Activated T-helper 1 cell treated with anti-CD3 and anti-CD28 coated beads, Interleukin-12 subunit alpha, Interleukin-12 subunit beta, Interleukin-2, Interleukin-4 antibody, amounts not matched to agents 30 ng/mL and 10 ng/mL and 1 ng/mL, durations not matched to agents 14 hours and 24 hours and 36 hours (primary cell): ENCODE data around the gene GLA. TPM values are rescaled to one million over a fixed set of nuclear protein-coding genes. Genes with fewer than 3 reads are reported as not detected.

Experiments used
- DNase-seq: peaks from one replicate; pipeline ENCODE4 v3.0.0; 2021; ENCODE audit warnings: low spot score
- H3K27ac Mint-ChIP-seq: one replicate; pipeline ENCODE4 v1.8.0; 2021; ENCODE audit warnings: mild to moderate bottlenecking, mixed read lengths
- H3K27me3 Mint-ChIP-seq: one replicate; pipeline ENCODE4 v1.8.0; 2022; ENCODE audit warnings: mild to moderate bottlenecking, moderate library complexity, mixed read lengths; ENCODE audit not compliant: insufficient read depth
- H3K36me3 Mint-ChIP-seq: one replicate; pipeline ENCODE4 v1.8.0; 2021; ENCODE audit warnings: low read depth, mixed read lengths
- H3K4me1 Mint-ChIP-seq: one replicate; pipeline ENCODE4 v1.8.0; 2021; ENCODE audit warnings: low read depth, mixed read lengths
- H3K4me3 Mint-ChIP-seq: one replicate; pipeline ENCODE4 v1.8.0; 2021; ENCODE audit warnings: mild to moderate bottlenecking, moderate library complexity, mixed read lengths
- H3K9me3 Mint-ChIP-seq: one replicate; pipeline ENCODE4 v1.8.0; 2021; ENCODE audit warnings: mixed read lengths
- intact Hi-C: fragments of 100-400 bp; cut with micrococcal nuclease; formaldehyde crosslinking; loops from one replicate; pipeline ENCODE4 v1.15.1; 2024
- total RNA-seq: library from RNA; stranded (reverse); gene quantifications from 2 replicates; pipeline ENCODE4 v1.2.3, GENCODE V29; 2022

The GLA gene
- 65.7 and 67.9 TPM in 2 replicates for total RNA-seq

DNA sequence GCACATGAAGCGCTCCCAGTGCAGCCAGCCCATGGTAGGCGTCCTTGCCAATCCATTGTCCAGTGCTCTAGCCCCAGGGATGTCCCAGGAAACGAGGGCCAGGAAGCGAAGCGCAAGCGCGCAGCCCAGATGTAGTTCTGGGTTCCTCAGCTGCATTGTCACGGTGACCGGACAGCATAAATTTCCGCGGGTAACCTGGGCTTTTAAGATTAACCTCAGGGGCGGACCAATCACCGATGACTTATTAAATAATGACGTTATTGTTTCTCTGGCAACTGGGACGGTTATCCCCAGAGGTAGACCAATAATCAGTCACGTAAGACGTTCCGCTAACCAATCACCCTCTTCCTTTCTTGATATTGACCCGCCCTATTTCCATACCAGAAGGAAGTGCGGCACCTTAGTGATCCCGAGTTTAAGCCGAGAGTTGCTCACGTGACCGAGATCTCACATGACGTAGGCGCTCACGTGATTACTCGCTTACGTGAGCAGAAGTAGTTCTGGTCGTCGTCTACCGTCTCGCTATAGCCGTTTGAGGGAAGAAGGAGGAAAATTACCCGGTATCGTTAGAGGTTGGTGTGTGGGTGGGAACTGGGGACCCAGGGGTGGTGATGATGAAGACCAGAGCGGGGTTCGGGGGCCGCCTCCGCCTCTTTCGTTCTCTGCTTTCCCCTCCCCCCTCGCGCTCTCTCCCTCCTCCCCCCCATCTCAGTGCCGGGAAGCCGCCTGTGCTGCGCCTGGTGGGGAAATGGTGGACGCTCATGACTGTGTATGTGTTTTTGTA lies at the start of gene GLA, which contains the start of gene HNRNPH2:
Gene GLA, minus strand, starts transcription at position 178 of the 784 bp plus-strand sequence. Its CDS starts 22 bp downstream, at position 156.
Gene HNRNPH2, plus strand, starts transcription at position 475 of the 784 bp plus-strand sequence. CDS start 3,767 bp downstream, outside the sequence.
- Mint-ChIP-seq H3K27ac (peak within 1 kb of the TSS; percentile 98), H3K4me3 (peak within 1 kb of the TSS; percentile 99), H3K27me3 (no peaks in the 10 kb centered on the region), H3K36me3 (peaks cover 28% of the 10 kb centered on the region), H3K9me3 (no peaks in the 10 kb centered on the region), H3K4me1 (peaks cover 35% of the 10 kb centered on the region)
- intact Hi-C loops: loop anchor here (1.0 to 10.0 kb wide), 9 partner anchors 10 to 1357 kb away; partner anchors contain the start of genes CENPI, CSTF2, TIMM8A and TRMT2B
- DNase-seq: peak; percentile 82

DNA sequence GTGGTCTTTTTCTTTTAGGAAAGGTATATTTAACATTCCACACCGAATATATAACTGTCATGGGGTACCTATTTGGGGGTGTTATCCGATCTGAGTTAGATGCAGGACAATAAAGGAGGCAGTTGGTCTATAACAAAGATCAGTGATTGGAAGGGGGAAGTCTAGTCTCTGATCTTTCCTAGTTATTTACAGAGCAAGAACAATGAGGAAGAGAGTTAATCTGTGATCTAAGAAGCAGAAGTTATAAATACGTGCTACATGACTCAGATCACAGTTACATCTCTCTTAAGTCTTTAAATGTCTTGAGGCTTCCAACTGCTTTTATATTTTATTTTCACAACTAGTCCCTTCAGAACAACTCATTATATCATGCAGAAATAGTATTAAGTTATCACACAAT lies 44.3 kb upstream of the GLA start:
- Mint-ChIP-seq H3K27me3 (peaks cover 1% of the 10 kb centered on the region), H3K36me3 (peaks cover 2% of the 10 kb centered on the region), H3K27ac (no peak overlapping the region), H3K4me1 (peaks cover 7% of the 10 kb centered on the region), H3K9me3 (peaks cover 6% of the 10 kb centered on the region), H3K4me3 (no peak overlapping the region)
- intact Hi-C loops: no loop called here
- DNase-seq: no peak

DNA sequence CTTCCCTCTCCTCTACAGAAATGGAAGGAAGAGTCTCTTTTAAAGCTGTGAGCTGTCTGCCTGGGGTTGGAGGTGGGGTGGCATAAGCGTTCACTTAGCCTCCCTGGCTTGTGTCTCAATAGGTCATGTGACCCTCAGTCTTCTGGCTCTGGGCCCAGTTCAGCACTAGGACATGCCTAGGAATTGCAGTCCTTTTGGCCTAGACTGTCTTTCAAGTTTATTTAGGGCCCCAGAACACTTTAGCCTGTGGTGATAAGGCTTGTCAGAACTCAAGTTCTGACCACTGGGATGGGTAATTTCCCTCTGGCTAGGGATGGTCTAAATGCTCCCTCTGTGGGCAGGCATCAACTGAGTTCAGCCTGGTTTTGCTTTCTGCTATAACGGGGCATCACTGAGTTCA lies 43.2 kb upstream of the GLA start:
- DNase-seq: no peak
- Mint-ChIP-seq H3K36me3 (peaks cover 2% of the 10 kb centered on the region), H3K27me3 (peaks cover 1% of the 10 kb centered on the region), H3K4me3 (no peak overlapping the region), H3K4me1 (peaks cover 7% of the 10 kb centered on the region), H3K9me3 (peaks cover 6% of the 10 kb centered on the region), H3K27ac (no peak overlapping the region)
- intact Hi-C loops: no loop called here

DNA sequence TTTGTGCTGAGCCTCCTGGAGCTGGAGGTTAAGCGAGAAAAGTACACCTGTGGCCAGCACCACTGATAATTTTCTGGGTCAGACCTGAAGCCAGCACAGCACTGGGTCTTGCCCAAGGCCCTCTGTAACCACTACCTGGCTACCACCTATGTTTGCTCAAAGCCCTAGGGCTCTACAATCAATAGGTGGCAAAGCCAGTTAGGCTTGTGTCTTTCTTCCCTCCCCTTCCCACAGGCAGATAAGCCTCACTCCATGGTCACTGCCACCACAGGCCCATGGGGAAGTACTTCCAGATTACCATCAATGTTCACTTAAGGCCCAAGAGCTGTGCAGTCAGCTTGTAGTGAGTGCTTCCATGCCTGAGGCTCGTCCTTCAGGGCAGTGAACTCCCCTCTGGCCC lies 42.4 kb upstream of the GLA start:
- Mint-ChIP-seq H3K4me3 (no peak overlapping the region), H3K36me3 (peaks cover 2% of the 10 kb centered on the region), H3K27ac (no peak overlapping the region), H3K4me1 (peaks cover 7% of the 10 kb centered on the region), H3K27me3 (peaks cover 1% of the 10 kb centered on the region), H3K9me3 (peaks cover 6% of the 10 kb centered on the region)
- intact Hi-C loops: no loop called here
- DNase-seq: no peak

DNA sequence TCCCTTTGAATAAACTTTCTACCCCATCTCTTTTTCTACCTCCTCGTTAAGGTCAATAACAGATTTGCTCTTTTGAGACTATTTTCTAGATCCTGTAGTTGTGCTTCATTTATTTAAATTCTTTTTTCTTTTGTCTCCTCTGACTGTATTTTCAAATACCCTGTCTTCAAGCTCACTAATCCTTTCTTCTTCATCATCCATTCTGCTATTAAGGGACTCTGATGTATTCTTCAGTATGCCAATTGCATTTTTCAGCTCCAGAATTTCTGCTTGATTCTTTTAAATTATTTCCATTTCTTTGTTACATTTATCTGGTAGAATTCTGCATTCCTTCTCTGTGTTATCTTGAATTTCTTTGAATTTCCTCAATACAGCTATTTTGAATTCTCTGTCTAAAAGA lies 41.6 kb upstream of the GLA start:
- Mint-ChIP-seq H3K36me3 (peaks cover 4% of the 10 kb centered on the region), H3K9me3 (peaks cover 6% of the 10 kb centered on the region), H3K4me3 (no peak overlapping the region), H3K27me3 (no peaks in the 10 kb centered on the region), H3K27ac (no peak overlapping the region), H3K4me1 (peaks cover 7% of the 10 kb centered on the region)
- intact Hi-C loops: no loop called here
- no peak for DNase-seq

DNA sequence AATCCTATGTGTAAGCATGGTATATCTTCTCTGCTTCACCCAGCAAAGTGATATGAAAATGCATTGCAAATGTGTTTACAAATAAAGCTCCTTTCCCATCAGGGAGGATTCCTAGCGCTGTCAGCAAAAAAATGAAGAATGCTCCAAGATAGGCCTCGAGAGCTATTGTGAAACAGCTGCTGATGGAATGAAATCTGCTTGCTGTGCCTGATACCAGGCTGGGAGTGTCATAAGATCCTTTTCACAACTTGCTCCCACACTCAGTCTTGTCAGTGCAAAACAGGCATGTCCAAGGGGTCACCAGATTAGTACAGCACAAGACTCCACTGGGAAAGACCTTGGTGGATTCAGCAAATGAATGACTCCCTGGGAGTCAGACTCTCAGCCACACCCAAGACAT lies 34.4 kb upstream of the GLA start:
- peaks cover 2% of the 10 kb centered on the region for H3K36me3 Mint-ChIP-seq
- intact Hi-C loops: no loop called here
- H3K4me1 Mint-ChIP-seq: no peaks in the 10 kb centered on the region
- H3K27me3 Mint-ChIP-seq: no peaks in the 10 kb centered on the region
- H3K4me3 Mint-ChIP-seq: no peak overlapping the region
- H3K9me3 Mint-ChIP-seq: no peaks in the 10 kb centered on the region
- no peak overlapping the region for H3K27ac Mint-ChIP-seq
- DNase-seq: no peak

DNA sequence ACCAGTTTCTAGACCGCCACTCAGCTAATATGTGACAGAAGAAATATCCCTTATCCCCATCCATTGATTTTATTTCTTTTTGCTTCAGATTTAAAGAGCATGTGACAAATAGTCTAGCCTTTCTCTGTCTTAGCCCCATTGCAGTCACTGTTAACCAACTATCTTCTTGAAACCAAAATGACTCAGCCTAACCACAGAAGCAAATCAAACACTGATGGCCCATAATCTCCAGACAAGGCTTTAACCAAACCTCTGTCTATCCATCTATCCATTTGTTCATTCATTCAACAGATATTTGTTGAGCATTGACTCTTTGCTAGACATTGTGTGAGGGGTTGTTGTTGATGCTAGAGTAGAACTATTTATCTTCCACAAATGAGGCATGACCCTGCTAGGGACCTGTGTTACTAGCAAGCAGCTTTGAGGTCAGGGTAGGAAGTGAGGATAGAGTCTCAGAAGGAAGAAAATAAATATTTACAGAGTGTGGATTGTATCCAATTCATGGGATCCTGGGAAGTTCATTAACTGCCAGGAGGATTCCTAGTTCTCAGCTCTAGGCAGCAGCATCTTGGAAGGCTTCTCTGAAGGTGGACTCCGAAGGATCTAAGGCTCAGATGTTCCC lies 22.8 kb upstream of the GLA start:
- peak overlapping the region; percentile 76 for H3K27ac Mint-ChIP-seq
- intact Hi-C loops: loop anchor here (1.0 kb wide), 2 partner anchors 15 to 22 kb away; partner anchors contain the start of gene HNRNPH2
- H3K4me3 Mint-ChIP-seq: peak overlapping the region; percentile 56
- H3K36me3 Mint-ChIP-seq: peaks cover 13% of the 10 kb centered on the region
- no peak for DNase-seq
- no peaks in the 10 kb centered on the region for H3K9me3 Mint-ChIP-seq
- peaks cover 13% of the 10 kb centered on the region for H3K4me1 Mint-ChIP-seq
- H3K27me3 Mint-ChIP-seq: no peaks in the 10 kb centered on the region

DNA sequence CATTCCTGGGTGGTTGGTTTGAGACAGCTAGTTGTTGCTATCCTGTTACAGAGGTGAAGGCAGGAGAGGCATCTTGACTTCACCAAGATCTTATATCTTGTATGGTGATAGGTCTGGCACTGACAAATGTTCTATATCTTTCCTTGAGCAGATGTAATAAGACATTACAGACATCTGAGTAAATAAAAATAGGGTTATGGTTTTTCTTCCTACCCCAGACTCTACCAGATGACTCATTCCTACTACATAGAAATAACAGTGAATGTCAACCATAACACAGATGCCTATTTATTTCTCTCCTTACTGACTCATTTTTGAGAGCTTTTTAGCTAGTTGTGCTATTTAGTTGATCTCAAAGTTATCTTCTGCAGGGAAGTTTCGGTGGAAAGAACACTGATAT lies 22.2 kb upstream of the GLA start:
- Mint-ChIP-seq H3K4me3 (peak overlapping the region; percentile 56), H3K4me1 (peaks cover 13% of the 10 kb centered on the region), H3K9me3 (no peaks in the 10 kb centered on the region), H3K27me3 (no peaks in the 10 kb centered on the region), H3K27ac (peak overlapping the region; percentile 76), H3K36me3 (peaks cover 15% of the 10 kb centered on the region)
- intact Hi-C loops: loop anchor here (1.0 kb wide), 2 partner anchors 15 to 22 kb away; partner anchors contain the start of gene HNRNPH2
- DNase-seq: no peak

DNA sequence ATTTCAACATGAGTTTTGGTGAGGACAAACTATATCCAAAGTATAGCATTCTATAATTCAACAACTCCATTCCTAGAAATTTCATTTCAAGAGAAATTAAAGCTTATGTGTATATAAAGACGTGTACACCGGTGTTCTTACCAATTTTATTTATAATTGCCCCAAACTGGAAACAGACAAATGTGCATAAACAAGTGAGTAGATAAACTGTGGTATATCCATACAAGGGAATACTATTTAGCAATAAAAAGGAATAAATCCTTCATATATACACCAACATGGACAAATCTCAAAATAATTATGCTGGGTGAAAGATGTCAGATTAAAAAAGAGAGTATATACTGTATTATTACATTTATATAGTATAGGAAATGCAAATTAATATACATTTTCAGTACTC lies 20.2 kb upstream of the GLA start:
- peaks cover 18% of the 10 kb centered on the region for H3K36me3 Mint-ChIP-seq
- no peak for DNase-seq
- no peak overlapping the region for H3K27ac Mint-ChIP-seq
- intact Hi-C loops: no loop called here
- H3K4me3 Mint-ChIP-seq: no peak overlapping the region
- H3K4me1 Mint-ChIP-seq: peaks cover 13% of the 10 kb centered on the region
- no peaks in the 10 kb centered on the region for H3K27me3 Mint-ChIP-seq
- H3K9me3 Mint-ChIP-seq: no peaks in the 10 kb centered on the region

DNA sequence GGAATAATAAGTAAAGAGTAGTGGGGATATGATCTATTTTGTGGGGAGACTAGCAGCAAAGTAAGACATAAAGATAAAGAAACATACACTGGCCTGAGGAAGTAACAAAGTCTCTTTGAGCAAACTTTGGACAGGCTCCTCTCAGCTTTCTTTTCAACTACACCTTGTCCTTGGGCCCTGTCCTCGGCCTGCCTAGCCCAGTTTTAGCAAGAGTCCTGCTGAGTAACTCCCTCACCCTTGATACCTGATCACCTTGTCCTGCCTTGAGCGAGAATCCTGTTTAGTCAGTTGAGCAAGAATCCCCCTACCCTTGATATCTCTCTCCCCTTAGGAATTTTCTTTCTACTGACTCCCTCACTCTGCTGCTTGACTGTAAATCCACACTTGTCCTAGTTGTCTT lies 11.8 kb upstream of the GLA start:
- DNase-seq: no peak
- Mint-ChIP-seq H3K4me3 (peak overlapping the region; percentile 61), H3K4me1 (peaks cover 27% of the 10 kb centered on the region), H3K27ac (peak overlapping the region; percentile 97), H3K27me3 (no peaks in the 10 kb centered on the region), H3K36me3 (peaks cover 6% of the 10 kb centered on the region), H3K9me3 (no peaks in the 10 kb centered on the region)
- intact Hi-C loops: loop anchor here (5.0 to 10.0 kb wide), 3 partner anchors 65 to 513 kb away; partner anchors contain the start of genes ARMCX4 and ZMAT1

DNA sequence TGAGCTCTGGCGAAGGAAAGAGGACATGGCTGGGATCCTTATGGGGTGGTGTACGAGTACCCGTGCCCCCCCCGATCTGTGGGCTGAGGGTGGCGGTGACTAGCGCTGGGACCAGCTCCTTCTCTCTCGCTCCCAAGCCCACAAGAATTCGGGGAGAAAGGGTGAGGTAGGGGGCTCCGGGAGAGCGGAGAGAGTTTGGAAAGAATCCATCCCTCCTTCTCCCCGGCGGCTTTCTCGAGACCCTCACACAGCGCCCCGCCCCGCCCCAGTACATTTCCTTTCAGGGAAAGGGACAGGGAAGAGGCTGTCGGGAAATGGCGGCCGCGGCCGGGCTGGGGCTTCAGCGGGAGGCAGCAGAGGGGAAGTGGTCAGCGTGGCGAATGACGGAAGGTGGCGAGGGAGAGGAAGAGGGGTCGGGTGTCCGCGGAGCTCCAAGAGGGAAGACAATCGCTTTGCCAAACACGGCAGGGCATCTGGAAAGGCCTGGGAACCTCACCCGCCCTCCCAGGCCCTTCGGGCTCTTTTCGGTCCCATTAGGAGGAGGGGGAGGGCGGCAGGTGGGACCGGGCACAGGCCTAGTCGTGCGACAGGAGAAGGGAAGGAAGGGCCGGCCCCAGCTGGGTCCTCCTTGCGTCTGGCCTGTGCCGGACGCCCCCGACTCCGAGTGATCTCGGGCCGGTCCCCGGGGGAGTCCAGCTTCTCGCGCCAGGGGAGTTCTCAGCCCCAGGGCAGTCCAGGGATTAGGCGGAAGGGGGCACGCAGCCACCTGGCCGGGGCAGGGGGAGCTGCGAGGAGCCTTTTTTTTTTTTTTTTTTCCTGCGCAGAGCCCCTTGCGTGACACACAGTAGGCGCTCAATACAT lies 10.5 kb upstream of the GLA start:
- H3K4me1 Mint-ChIP-seq: peaks cover 29% of the 10 kb centered on the region
- no peaks in the 10 kb centered on the region for H3K9me3 Mint-ChIP-seq
- H3K27ac Mint-ChIP-seq: peak overlapping the region; percentile 97
- no peaks in the 10 kb centered on the region for H3K27me3 Mint-ChIP-seq
- peak overlapping the region; percentile 85 for H3K4me3 Mint-ChIP-seq
- DNase-seq: peak; percentile 35
- peaks cover 6% of the 10 kb centered on the region for H3K36me3 Mint-ChIP-seq
- intact Hi-C loops: loop anchor here (1.0 to 10.0 kb wide), 4 partner anchors 10 to 514 kb away; partner anchors contain the start of genes ARMCX4, HNRNPH2 and ZMAT1

DNA sequence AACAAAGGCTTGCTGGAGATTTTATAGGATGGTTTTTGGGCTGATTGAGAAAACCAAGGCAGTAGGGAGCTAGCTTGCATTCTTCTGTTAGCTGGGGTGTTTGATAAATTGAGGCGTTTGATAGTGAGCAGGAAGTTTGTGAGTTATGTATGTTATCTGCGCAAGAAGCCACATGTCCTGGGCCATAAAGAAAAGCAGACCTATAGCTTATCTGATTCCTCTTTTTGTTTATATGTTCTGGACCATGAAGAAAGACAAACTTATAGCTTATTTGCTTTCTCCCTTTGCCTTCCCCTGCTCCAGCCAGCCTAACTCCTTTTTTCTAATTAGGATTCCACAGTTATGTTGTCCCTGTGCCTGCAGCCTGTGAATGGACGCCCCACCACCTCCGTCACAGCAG lies 9.5 kb upstream of the GLA start:
- H3K4me3 Mint-ChIP-seq: peak overlapping the region; percentile 85
- peaks cover 17% of the 10 kb centered on the region for H3K36me3 Mint-ChIP-seq
- peaks cover 39% of the 10 kb centered on the region for H3K4me1 Mint-ChIP-seq
- intact Hi-C loops: loop anchor here (5.0 to 10.0 kb wide), 3 partner anchors 68 to 515 kb away; partner anchors contain the start of genes ARMCX4 and ZMAT1
- H3K27ac Mint-ChIP-seq: peak overlapping the region; percentile 97
- H3K9me3 Mint-ChIP-seq: no peaks in the 10 kb centered on the region
- no peaks in the 10 kb centered on the region for H3K27me3 Mint-ChIP-seq
- DNase-seq: no peak
